Choroid plexus epithelial cell (primary cell): ENCODE results near the gene TCF19.
"Not testable (repeated sequence)": the region's sequence is repeated elsewhere in the genome, so short reads cannot be mapped to it uniquely, and the experiment has no call there.

Experiments used
- DNase-seq: peaks from one replicate; pipeline ENCODE4 v3.0.0-alpha.2; 2010; ENCODE audit warnings: low read depth
- H3K4me3 ChIP-seq: 2 replicates; pipeline ENCODE4 v1.5.1; 2011; ENCODE audit warnings: low read depth, mild to moderate bottlenecking, control low read depth, low read length, moderate library complexity
- TF ChIP-seq, protein P1 (sequence below): conservative IDR thresholded peaks from 2 replicates; pipeline ENCODE4 v1.5.1; 2011; ENCODE audit warnings: low read depth, mild to moderate bottlenecking, control low read depth, inconsistent platforms, low read length, moderate library complexity

Gene TCF19

DNA sequence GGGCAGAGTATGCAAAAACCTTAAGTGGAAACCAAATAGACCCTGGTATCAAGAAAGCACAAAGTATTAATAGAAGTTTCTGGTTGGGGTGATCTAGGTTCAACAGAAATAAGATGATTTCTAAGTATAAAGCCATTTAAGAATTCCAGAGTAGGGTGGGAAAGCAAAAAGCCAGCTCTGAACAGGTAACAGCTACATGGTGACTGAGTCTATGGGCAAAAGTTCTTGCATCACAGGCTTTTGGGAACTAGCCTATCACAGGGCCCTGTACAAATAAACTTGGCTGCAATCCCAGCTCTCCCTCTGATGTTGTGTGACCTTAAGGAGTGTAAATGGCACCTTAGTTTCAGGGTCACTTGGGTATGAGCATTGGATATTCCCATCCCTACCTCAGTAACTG lies 5.5 kb downstream of the TCF19 start:
- H3K4me3 ChIP-seq, result no peak overlapping the region
- TF ChIP-seq, protein P1, sequence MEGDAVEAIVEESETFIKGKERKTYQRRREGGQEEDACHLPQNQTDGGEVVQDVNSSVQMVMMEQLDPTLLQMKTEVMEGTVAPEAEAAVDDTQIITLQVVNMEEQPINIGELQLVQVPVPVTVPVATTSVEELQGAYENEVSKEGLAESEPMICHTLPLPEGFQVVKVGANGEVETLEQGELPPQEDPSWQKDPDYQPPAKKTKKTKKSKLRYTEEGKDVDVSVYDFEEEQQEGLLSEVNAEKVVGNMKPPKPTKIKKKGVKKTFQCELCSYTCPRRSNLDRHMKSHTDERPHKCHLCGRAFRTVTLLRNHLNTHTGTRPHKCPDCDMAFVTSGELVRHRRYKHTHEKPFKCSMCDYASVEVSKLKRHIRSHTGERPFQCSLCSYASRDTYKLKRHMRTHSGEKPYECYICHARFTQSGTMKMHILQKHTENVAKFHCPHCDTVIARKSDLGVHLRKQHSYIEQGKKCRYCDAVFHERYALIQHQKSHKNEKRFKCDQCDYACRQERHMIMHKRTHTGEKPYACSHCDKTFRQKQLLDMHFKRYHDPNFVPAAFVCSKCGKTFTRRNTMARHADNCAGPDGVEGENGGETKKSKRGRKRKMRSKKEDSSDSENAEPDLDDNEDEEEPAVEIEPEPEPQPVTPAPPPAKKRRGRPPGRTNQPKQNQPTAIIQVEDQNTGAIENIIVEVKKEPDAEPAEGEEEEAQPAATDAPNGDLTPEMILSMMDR, result no peak
- DNase-seq, result peak; percentile 22

DNA sequence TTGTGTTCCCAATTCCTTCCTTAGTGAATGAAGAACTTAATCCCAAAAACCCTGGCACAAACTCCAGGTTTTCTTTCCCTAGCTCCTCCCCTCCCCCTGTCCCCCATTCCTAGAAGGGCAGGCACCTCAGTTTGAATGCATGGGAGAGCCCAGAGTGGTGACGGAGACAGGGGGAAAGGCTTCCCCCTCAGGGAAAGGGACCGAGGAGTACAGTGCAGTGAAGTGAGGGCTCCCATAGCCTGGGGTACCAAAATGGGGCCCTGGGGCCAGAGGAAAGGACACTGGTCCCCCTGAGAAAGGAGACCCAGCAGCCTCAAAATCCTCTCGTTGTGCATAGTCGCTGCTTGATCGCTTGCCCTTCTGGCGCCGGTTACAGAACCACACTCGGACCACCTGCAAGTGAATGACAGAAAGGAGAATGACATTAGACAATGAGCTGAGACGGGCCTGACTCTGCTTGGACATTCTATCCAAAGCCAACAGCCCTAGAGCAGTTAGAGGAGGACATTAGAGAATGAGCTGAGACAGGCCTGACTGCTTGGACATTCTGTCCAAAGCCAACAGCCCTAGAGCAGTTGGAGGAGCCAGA lies 6.2 kb downstream of the TCF19 start:
- not testable (repeated sequence) for DNase-seq, H3K4me3 ChIP-seq

DNA sequence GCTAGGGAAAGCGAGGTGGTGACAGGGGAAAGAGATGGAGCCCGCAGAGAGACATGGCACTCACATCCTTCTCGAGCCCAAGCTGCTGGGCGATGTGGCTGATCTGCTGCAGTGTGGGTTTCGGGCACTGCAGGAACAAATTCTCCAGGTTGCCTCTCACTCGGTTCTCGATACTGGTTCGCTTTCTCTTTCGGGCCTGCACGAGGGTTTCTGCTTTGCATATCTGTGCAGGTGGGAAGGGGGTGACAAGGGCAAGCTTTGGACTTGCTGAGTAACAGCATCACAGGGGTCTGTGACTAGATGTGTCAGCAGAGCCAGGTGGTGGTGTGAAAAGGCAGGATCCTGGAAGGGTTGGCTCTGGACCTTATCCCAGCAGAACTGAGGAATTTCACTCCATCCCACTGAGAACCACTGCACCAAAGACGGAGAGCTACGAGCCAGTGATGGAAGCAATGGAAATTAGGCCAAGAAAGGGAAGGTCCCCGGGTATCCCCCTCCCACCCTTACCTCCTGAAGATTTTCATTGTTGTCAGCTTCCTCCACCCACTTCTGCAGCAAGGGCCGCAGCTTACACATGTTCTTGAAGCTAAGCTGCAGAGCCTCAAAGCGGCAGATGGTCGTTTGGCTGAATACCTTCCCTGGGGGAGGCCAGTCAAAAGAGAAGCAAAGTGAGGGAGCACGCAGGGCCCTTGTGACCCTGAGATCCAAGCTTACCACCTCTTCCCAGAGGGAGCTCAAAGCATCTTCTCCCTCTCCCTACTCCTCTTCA lies 6.9 kb downstream of the TCF19 start:
- DNase-seq, H3K4me3 ChIP-seq: not testable (repeated sequence)

DNA sequence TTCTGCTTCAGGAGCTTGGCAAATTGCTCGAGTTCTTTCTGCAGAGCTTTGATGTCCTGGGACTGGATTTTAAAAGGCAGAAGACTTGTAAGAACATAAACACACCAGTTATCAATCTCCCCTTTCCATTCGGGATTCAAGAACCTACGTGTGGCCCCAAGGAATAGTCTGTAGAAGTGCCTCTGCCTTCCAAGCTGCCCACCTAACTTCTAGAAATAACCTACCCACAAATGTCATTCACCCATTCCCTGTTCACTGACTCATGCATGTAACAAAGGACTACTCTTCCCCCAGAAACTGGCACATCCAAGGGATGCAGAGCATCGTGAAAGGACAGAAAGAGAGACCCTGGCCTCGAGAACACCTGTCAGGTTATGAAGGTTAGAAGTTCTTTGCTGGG lies 7.6 kb downstream of the TCF19 start:
- TF ChIP-seq, protein P1, result no peak
- DNase-seq, result no peak
- no peak overlapping the region for H3K4me3 ChIP-seq

DNA sequence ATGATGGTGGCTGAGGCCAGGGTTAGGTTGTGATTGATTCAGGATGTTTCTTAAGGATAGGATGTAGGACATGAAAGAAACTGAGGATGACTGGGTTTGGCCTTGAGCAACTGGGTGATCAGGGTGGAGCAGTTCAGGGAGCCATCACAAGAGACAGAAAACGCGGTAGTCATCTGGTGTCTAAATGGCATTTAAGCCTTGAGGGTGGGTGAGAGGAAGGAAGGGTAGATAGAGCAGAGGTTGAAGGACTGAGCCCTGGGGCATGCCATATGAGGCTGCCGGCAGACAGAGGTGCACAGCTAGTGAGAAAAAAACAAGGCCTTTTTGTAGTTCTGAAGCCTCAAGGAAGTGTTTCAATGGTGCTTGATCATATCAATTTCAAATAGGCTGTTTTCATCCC lies 10.2 kb downstream of the TCF19 start:
- H3K4me3 ChIP-seq, result no peak overlapping the region
- TF ChIP-seq, protein P1, result no peak
- DNase-seq, result no peak

DNA sequence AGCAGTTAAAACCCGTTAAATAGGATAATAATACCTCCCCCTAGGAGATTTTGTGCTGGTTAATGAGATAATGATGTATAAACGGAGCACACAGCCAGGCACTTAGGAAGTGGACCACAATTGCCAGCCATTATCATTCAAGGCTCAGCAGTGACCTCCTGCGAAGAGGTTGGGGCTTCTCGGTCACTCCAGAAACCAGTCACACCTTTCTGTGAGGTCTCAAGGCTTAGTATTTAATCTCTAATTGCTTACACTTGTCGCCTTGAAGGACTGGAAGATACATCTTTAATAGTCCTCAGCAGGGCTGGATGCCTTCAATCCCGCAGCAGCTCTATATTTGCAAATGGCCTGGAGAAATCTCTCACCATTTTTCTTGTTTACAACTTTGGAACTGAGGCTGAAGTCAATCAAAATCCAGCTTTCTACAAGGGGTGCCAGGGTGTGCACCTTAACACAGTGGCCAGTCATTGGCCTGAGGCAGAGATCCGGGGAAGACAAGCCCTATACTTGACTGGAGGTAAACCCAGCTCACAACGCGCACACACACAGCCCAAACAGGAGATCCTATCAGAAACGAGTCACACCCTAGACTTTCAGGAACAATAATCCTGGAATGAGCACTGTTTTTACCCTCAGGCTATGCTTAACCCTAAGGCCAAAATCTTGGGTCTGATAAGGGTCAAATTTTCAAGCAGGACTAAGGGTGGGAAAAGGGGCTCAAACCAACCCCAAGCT lies 10.9 kb downstream of the TCF19 start:
- TF ChIP-seq, protein P1, result no peak
- H3K4me3 ChIP-seq, result no peak overlapping the region
- no peak for DNase-seq

DNA sequence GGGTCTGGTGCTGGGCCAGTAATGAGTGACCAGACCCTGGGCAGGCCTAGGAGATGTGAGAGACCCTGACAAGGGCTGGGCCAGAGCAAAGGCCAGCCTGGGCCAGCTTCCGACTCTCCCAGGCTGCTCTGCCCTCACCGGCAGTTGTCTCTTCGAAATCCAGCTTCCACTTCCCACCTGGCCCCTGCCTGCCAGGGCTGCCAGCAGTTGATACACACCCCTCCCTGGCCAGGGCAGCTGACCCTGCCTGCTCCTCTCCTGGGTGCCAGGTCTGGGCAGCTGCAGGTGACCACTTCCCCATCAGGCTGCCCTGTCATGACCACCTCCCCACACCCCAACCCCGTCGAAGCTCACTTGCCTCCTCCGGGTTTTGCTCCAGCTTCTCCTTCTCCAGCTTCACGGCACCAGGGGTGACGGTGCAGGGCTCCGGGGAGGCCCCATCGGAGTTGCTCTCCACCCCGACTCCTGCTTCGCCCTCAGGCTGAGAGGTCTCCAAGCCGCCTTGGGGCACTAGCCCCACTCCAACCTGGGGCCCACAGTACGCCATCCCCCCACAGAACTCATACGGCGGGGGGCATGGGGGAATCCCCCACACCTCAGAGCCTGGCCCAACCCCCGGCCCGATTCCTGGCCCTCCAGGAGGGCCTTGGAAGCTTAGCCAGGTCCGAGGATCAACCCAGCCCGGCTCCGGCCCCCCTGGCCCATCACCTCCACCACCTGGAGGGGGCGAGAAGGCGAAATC lies 11.6 kb downstream of the TCF19 start:
- not testable (repeated sequence) for H3K4me3 ChIP-seq, DNase-seq

DNA sequence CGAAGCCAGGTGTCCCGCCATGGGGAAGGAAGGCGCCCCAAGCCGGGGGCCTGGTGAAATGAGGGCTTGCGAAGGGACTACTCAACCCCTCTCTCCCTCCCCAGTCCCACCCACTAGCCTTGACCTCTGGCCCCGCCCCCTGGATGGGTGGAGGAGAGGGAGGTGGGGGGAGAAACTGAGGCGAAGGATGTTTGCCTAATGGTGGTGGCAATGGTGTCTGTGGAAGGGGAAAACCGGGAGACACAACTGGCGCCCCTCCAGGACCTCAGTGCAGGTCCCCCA lies 12.2 kb downstream of the TCF19 start, which contains the start of gene POU5F1:
Gene POU5F1 (minus strand): TSS at position 83 of the 282 bp plus-strand sequence. CDS start 62 bp downstream, at position 21.
- no peak for DNase-seq
- no peak within 1 kb of the TSS for H3K4me3 ChIP-seq
- TF ChIP-seq, protein P1, result no peak
